SK-N-SH (cell line): ENCODE measurements around the gene LRRIQ4.

ENCODE experiments used
- EZH2phosphoT487 ChIP-seq: fragments of 200-600 bp; sonication (generic); IDR thresholded peaks from 2 replicates; pipeline ENCODE4 v1.6.1; 2017; ENCODE audit warnings: low read depth, mixed run types, mild to moderate bottlenecking, antibody characterized with exemption, moderate library complexity, borderline replicate concordance
- POLR2AphosphoS5 ChIP-seq: IDR thresholded peaks from 2 replicates; pipeline ENCODE4 v1.6.1; 2012; ENCODE audit warnings: low read depth, low read length
- RAD21 ChIP-seq: IDR thresholded peaks from 2 replicates; pipeline ENCODE4 v1.6.1; 2012; ENCODE audit warnings: mild to moderate bottlenecking, low read length
- RCOR1 ChIP-seq: fragments of 150-350 bp; IDR thresholded peaks from 2 replicates; pipeline ENCODE4 v1.6.1; 2017; ENCODE audit warnings: antibody characterized with exemption, low read length
- TAF1 ChIP-seq: IDR thresholded peaks from 2 replicates; pipeline ENCODE4 v1.6.1; 2012; ENCODE audit warnings: low read depth, mild to moderate bottlenecking, low read length, moderate library complexity, borderline replicate concordance
- ZBTB33 ChIP-seq: IDR thresholded peaks from 2 replicates; pipeline ENCODE4 v1.4.0; 2012; ENCODE audit warnings: low read depth, borderline replicate concordance
- TF ChIP-seq, protein P1 (sequence below): fragments of 200-600 bp; sonication (generic); IDR thresholded peaks from 2 replicates; pipeline ENCODE4 v1.6.1; 2017; ENCODE audit warnings: antibody characterized with exemption, mild to moderate bottlenecking, moderate library complexity
- TF ChIP-seq, protein P2 (sequence below): IDR thresholded peaks from 2 replicates; pipeline ENCODE4 v1.6.1; 2012; ENCODE audit warnings: mild to moderate bottlenecking, low read depth, low read length, moderate library complexity

DNA sequence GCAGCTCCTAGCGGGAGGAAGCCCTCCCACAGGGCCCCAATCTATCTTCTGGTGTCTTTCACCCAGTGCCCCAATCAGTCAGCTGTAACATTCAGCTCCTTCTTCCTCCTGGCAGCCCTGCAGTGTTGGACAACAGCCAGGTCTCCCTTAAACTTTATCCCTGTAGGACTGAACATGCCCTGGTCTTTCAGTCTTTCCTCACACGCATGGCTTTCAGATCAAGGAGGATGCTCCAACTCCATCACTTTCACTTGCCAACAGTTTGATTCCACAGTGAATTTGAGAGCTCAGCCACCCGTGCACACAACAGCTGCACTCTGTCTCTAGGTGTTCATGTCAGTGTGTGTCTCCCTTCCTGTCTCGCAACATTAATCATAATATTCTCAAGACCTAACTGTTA is 28.5 kb downstream of the LRRIQ4 start:
- TF ChIP-seq RCOR1, result no peak
- TF ChIP-seq, protein P1, sequence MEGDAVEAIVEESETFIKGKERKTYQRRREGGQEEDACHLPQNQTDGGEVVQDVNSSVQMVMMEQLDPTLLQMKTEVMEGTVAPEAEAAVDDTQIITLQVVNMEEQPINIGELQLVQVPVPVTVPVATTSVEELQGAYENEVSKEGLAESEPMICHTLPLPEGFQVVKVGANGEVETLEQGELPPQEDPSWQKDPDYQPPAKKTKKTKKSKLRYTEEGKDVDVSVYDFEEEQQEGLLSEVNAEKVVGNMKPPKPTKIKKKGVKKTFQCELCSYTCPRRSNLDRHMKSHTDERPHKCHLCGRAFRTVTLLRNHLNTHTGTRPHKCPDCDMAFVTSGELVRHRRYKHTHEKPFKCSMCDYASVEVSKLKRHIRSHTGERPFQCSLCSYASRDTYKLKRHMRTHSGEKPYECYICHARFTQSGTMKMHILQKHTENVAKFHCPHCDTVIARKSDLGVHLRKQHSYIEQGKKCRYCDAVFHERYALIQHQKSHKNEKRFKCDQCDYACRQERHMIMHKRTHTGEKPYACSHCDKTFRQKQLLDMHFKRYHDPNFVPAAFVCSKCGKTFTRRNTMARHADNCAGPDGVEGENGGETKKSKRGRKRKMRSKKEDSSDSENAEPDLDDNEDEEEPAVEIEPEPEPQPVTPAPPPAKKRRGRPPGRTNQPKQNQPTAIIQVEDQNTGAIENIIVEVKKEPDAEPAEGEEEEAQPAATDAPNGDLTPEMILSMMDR, result no peak
- no peak for TF ChIP-seq TAF1
- TF ChIP-seq, protein P2, sequence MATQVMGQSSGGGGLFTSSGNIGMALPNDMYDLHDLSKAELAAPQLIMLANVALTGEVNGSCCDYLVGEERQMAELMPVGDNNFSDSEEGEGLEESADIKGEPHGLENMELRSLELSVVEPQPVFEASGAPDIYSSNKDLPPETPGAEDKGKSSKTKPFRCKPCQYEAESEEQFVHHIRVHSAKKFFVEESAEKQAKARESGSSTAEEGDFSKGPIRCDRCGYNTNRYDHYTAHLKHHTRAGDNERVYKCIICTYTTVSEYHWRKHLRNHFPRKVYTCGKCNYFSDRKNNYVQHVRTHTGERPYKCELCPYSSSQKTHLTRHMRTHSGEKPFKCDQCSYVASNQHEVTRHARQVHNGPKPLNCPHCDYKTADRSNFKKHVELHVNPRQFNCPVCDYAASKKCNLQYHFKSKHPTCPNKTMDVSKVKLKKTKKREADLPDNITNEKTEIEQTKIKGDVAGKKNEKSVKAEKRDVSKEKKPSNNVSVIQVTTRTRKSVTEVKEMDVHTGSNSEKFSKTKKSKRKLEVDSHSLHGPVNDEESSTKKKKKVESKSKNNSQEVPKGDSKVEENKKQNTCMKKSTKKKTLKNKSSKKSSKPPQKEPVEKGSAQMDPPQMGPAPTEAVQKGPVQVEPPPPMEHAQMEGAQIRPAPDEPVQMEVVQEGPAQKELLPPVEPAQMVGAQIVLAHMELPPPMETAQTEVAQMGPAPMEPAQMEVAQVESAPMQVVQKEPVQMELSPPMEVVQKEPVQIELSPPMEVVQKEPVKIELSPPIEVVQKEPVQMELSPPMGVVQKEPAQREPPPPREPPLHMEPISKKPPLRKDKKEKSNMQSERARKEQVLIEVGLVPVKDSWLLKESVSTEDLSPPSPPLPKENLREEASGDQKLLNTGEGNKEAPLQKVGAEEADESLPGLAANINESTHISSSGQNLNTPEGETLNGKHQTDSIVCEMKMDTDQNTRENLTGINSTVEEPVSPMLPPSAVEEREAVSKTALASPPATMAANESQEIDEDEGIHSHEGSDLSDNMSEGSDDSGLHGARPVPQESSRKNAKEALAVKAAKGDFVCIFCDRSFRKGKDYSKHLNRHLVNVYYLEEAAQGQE, result no peak
- no peak for TF ChIP-seq POLR2AphosphoS5
- no peak for TF ChIP-seq RAD21
- no peak for TF ChIP-seq ZBTB33
- TF ChIP-seq EZH2phosphoT487, result no peak
